CD4-positive, alpha-beta T cell treated with Interleukin-6 for 4 hours (primary cell): ENCODE measurements around the gene KREMEN1.

Source experiments
- DNase-seq: peaks from one replicate; pipeline ENCODE4 v3.0.0-alpha.2; 2020; ENCODE audit warnings: mixed read lengths

KREMEN1 gene

DNA sequence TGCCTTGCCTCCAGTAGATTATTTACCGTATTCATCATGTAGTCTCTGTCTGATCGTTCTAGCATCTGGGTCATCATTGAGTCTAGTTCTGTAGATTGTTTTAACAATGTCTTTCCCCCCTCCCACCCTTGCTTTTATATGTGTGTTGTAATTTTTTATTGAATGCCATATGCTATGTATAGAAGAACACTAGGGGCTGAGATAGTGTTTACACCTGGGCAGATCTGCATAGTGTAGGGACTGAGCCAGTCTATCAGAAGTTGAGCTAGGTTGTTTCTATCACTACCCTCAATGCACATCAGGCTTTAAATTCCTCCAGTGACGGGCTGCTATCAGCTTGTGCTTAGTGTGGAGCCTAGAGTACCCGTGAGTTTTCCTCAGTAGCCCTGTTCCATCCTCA, 61.6 kb downstream of the KREMEN1 start:
- no peak for DNase-seq

DNA sequence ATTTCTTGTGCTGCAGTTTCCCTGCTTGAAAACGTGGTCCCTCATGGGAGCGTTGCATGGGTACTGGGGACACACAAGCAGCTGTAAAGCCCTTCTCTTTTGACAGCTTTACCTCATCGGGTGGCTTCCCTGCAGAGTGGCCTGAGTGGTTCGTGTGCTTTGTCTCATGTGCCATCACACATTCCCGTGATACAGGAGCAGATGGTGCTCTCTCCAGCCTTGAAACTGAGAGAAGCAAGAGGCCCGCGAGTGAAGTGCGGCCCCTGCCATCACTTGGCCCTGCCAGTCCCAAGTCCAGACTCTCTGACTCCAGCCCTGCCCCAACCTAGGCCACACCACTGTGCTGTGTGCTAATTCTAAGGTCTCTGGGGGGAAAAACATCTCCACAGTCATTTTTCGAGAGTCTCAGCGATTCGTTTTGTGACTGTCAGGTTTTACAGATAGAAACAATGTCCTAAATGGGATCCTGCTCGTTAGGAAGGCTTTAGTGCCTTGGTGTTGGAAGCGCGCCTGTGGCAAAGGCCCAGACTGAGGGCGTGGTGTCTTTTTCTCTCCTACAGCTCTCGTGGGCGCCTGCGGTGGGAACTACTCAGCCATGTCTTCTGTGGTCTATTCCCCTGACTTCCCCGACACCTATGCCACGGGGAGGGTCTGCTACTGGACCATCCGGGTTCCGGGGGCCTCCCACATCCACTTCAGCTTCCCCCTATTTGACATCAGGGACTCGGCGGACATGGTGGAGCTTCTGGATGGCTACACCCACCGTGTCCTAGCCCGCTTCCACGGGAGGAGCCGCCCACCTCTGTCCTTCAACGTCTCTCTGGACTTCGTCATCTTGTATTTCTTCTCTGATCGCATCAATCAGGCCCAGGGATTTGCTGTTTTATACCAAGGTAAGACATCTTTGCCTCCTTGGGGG, 64.2 kb downstream of the KREMEN1 start:
- no peak for DNase-seq

DNA sequence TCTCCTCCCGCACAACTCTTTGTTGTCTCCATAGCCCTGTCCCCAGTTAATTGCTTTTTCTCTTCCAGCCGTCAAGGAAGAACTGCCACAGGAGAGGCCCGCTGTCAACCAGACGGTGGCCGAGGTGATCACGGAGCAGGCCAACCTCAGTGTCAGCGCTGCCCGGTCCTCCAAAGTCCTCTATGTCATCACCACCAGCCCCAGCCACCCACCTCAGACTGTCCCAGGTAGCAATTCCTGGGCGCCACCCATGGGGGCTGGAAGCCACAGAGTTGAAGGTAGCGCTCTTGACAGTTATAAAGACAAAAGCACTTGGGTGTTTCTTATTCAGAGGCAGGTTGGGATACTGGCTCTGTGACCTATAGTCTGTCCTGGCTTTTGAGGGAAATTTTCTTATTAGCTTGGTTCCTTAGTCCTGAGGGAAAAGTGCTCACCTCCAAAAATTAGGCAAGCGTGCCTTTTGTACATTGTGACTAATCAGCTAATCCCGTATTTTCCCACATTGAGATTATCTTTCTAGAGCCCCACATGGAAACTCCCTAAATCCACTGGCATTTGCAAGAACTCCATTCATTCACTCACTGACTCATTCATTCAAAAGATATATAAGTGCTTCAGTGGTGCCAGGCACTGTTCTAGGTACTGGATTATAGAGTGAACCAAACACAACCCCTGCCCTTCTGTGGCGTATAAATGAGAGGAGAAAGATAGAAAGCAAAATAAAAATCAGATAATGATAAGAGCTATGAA, 65.9 kb downstream of the KREMEN1 start:
- no peak for DNase-seq

DNA sequence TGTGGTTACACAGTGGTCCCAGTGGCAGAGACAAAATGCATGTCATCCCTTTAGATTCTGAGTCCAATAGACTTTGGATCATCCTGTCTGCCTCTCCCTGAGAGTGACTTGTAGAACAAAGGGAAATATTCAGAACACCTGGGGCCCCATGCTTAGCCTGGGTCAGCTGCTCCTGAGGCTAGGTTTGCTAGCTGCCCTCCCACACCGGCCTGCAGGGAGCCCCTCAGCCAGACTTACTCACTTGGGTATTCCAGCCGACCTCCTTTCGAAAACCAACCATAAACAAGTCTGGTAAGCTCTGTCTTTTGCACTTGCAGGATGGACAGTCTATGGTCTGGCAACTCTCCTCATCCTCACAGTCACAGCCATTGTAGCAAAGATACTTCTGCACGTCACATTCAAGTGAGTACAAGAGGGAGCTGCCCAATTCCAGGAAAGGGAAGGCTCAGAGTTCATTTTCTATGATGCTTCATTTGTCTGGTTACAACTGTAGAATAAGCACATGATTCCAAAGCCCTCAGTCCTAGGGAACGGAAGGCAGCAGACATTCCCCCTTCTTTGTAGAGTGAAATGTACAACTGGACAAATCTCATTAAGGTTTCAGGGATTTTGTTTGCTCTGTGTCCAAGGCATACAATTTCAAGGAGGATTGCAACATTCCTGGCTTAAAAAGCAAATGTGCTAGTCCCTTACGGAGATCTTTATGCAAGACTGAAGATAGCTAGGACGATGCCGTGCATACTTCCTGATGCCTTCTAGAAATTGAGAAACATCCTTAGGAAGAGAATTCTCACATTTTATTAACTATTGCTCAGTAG, 67.3 kb downstream of the KREMEN1 start:
- no peak for DNase-seq

DNA sequence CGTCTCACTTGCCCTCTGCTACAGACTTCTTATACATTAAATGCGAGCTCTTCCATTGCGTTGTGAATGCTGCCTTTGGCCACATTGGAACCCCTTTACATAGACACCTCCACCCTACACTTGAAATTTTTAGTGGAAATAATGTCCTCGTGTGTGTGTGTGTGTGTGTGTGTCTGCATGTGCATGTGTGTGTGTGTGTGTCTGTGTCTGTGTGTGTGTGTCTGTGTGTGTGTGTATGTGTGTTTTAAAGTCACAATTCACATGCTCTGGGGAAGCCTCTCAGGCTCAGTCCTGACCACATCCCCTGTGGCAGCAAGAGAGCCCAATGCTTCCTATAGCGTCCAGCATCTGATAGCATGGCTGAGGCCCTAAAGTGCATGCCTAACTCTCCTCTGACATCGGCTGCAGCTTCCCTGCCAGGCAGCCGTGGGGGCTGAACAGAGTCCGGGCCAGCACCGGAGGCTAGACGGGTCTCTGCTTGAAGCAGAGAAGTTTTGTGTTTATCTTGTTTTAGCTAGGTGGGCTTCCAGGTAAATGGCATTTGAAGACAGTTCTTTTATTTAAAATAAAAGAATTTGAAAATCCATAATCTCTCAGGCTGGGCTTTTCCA, 68.3 kb downstream of the KREMEN1 start:
- DNase-seq, result no peak

GRCh38 chr22:29142116-29142515, 69.3 kb downstream of the KREMEN1 start:
- no peak for DNase-seq

- DNase-seq, result no peak
These were observed 71.3 kb downstream of the KREMEN1 start for GRCh38 chr22:29143941-29144785.

- DNase-seq, result no peak
These were observed 71.9 kb downstream of the KREMEN1 start for GRCh38 chr22:29144786-29145160.

DNA sequence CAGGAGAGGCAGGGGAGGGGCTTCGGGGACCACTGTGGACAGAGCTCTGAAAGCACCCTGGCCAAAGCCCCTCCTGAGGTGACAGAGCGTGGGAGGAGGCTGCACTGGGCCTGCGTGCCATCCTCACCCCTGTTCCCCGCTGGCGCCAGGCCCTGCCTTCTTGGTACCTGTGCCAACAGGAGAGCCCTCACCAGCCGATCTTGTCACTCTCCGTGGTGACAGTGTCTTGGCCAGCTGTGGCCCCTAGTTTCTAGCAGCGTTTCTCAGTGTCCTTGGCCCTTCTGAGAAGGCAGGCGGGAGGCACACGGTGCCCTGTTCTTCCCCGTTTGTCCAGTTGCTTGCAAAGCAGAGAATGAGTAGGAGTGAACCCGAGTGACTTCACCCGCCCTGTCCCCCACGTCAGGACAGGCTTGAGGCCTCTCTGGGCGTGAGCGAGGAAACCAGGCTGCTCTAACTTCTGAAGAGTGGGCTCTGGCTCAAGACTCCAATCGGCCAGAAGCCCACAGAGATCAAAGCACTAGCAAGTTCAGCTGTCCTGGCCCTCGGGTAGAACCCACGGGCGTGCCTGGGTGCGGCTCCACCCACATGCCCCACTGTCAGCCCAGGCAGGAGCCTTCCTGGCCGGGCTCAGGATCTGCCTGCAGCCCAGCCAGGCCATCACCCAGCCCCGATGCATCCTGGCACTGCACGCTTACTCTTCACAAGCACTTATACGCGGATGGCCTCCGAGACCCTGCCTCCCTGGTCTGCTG, 72.7 kb downstream of the KREMEN1 start:
- no peak for DNase-seq

DNA sequence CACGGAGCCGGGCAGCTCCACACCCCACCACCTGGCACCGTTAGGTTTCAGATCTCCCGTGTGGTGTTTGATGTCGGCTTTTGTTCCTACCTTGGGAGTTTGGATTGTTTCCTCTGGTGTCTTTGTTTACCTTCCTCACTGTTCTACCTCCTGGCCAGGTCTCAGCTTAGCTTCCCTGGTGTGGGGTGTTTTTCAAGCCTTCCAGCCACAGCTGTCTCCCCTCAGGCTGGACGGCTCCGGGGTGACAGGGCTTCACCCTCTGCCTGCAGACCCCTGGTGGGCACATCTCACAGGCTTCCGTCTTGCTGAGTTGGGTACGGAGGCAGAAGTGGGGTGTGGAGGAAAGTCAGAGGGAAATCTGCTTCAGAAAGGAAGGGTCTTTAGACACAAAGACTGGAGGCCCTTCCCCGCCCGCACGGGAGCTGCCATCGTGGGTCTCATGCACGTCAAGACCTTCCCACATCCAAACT, 73.3 kb downstream of the KREMEN1 start:
- DNase-seq, result no peak

- DNase-seq, result no peak
These were observed 73.9 kb downstream of the KREMEN1 start for GRCh38 chr22:29146771-29147170.

GRCh38 chr22:29147331-29147899, 74.6 kb downstream of the KREMEN1 start:
- no peak for DNase-seq

DNA sequence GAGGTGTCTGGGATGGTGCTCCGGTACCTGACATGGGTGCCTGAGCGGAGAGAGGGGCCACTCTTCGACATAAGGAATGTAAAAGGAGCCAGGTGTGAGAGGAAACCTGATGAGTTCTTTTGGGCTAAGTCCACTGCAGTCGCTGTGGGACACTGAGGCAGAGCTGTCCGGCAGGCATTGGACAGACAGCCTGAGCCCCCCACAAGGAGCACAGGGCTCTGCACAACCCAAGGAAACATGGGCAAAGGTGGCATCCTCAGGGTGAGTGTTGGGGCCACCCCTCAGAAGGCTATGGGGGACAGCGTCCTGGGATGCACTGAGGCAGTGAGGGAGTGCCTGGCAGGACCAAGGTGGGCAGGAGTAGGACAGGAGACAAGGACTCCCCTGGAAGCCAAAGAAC, 75.2 kb downstream of the KREMEN1 start:
- no peak for DNase-seq

DNA sequence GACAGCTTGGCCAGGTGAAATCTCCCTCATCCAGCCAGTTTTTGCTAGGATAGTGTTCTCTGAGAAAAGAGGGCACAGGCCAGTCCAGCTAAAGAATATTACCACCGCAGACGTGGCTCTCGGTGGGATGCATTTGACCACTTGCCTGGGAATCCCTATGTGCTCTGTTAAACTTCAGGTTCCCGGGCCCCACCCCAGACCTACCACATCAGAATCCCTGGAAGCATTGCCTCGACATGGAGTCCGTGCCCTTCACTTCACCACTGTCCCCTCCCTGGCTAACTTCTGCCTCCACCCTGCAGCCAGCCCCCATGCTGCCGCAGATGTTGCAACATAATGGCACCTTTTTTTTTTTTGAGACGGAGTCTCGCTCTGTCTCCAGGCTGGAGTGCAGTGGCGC, 76.0 kb downstream of the KREMEN1 start:
- no peak for DNase-seq

GRCh38 chr22:29149841-29150555, 77.2 kb downstream of the KREMEN1 start:
- DNase-seq, result no peak

- no peak for DNase-seq
These were observed 77.9 kb downstream of the KREMEN1 start for GRCh38 chr22:29150701-29151100.

DNA sequence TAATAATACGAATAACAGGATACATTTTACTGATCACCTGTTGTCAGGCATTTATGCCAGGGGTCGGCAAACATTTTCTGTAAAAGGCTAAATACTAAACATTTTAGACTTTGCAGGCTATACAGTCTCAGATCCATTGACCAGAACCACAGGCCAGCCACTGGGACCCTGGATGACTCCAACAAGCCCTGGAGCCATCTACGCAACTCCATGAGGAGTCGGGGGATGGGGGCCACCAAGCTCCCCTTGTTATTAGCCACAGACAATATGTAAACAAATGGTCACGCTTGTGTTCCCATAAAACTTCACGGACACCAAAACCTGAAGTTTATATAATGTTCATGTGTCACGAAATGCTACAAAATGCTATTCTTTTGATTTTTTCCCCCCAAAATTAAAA, 78.5 kb downstream of the KREMEN1 start:
- DNase-seq, result no peak

DNA sequence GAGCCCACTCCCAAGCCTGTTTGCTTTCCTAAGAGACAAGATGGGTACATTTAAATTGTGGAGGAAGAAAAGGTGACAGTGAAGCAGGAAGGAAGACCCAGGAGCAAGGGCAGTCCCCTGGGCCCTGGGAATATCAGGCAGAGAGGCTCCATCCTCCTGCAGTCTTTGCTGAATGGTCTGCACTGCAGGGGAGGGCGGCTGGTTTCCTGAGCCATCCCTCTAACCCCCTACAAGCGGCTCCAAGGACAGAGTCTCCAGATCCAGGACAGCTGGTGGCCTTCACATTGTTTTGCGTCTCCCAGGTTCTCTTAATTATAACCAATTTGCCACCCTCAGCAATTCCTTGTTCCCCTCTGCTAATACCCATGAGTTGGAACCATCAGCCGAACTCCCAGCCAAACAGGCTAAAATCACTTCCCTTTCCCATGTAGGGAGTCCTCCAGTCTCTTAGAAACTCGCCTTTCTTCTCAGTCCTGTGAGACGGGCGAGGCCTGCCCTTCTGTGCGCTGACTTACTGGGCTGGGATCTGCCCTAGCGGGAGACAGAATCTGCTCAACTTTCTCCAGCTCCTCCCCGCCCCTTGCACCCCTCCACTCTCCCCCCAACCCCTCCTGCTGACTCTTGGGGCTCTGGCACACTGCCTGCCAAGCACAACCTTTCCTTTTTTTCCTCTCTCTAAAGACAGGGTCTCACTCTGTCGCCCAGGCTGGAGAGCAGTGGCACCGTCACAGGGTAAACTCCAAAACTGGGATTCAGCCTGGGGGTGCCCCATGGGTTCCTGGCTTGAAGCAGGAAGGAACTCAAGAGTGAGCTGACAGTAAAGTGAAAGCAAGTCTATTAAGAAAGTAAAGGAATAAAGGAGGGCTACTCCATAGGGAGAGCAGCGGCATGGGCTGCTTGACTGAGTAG, 79.5 kb downstream of the KREMEN1 start:
- DNase-seq, result no peak
